Stimulated activated CD8-positive, alpha-beta memory T cell treated with anti-CD3 and anti-CD28 coated beads, Interleukin-15, amount 100 ng/mL, for 4 hours (primary cell): ENCODE results near the gene HSF2BP.
"Not testable (repeated sequence)": the region's sequence is repeated elsewhere in the genome, so short reads cannot be mapped to it uniquely, and the experiment has no call there.

Source experiments
- DNase-seq, 2 donors: peaks; one replicate each; pipeline ENCODE4 v3.0.0-alpha.2; 2020; ENCODE audit warnings: low read depth in 2 of 2

Gene HSF2BP

GRCh38 chr21:43619344-43619743 lies 39.9 kb downstream of the HSF2BP start:
- DNase-seq = no peak

GRCh38 chr21:43618940-43619339 lies 40.3 kb downstream of the HSF2BP start:
- DNase-seq = no peak

- not testable (repeated sequence) for DNase-seq
Measured at GRCh38 chr21:43616861-43617260, 42.4 kb downstream of the HSF2BP start.

- DNase-seq = no peak
Measured at GRCh38 chr21:43614839-43615238, 44.4 kb downstream of the HSF2BP start.

DNA sequence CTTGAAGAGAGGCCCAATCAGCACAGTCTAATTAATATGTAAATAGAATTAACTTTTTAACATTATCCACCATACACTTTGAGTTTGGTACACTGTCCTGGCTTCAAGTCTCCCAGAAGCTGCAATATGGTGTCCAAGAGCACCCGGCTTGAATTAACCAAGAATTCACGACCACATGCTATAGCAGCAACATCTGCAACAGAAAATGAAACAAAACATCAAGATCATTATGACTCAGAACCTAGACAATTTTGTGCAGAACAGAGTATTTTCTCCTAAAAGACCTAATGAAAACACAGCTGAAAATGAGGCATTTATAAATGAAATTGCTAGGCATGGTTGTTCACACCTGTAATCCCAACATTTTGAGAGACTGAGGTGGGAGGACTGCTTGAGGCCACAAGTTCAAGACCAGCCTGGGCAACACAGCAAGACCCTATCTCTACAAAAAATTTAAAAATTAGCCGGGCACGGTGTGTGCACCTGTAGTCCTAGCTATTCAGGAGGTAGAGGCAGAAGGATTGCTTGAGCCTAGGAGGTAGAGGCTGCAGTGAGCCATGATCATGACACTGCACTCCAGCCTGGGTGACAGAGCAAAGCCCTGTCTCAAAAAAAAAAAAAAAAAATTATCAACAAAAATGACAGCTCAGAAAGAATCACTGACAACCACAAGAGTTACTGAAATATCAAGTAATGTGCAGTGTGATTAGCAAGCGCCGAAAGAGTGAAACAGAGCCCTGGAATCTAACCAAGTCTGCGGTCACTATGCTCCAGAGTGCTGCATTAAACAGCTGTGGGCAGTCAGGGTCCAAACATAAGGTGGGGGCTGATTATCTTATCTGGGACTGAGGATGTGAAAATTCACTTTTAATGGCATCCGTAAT lies 45.3 kb downstream of the HSF2BP start:
- no peak for DNase-seq

DNA sequence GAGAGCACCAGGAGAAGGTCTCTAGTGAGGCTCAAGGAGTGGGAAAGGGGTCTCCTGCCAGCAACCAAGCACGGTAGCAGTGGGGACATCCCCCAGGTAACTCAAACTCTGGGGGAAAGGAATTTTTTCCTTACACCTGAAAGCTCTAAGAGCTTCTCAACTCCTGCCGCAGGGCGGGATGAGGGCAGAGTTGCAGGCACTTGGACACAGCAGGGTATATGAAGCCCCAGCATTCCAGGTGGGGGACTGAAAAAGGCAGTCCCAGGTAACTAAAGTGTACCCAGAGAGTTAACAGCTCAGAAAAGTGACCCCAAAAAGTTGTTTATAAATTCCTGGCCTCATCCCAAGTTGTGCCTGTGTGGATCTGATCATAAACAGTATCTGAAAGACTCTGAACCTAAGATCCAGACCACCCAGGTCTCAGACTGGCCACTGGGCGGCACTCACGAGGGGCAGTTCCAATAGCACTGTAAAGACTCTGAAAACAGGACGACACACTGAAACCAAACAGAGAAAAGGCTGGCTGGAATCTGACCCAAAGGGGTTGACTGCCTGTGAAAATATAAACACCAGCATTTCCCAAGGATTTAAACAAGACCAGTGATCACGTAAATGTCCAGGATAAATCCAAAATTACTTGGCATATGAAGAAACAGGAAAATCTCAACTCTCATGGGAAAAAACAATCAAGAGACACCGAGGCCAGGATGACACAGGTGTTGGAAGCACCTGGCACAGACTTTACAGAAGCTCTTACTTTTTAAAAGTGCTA lies 47.5 kb downstream of the HSF2BP start:
- no peak for DNase-seq

GRCh38 chr21:43609501-43610340 lies 49.6 kb downstream of the HSF2BP start:
- no peak for DNase-seq

- DNase-seq = no peak
Measured at GRCh38 chr21:43608664-43609063, 50.6 kb downstream of the HSF2BP start.

GRCh38 chr21:43608225-43608624 lies 51.1 kb downstream of the HSF2BP start:
- no peak for DNase-seq

DNA sequence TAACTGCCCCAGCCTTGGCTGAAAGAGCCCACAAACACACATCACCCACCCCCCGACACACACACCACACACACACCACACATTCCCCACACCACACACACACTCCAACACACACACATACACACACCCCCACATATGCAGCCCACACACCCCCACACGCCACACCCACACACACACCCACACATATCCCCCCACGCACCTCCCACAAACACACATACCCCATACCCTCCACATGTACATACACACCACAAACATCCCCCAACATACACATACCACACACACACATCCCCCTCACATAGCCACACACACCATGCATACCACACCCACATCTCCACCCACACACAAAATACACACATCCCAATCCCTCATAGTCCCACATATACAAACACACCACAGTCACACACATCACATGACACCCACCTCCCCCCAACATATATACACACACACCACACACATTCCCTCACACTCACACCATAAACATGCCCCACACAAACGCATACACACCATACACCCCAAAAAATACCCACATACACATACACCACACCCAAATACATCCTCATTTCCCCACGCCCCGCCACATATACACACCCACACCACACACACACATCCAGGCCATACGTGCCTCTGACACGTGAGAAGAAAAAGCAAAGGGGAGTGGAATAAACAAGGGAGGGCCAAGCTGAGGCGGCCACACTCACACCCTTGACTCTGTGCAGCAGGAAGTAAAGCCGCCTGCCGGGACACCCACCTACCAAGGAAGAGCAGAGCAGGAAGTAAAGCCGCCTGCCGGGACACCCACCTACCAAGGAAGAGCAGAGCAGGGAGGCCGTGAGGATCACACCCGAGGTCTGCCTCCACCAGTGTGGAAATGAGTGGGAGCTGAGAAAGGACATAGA lies 53.7 kb downstream of the HSF2BP start:
- DNase-seq = no peak

GRCh38 chr21:43604505-43605204 lies 54.6 kb downstream of the HSF2BP start:
- no peak for DNase-seq

DNA sequence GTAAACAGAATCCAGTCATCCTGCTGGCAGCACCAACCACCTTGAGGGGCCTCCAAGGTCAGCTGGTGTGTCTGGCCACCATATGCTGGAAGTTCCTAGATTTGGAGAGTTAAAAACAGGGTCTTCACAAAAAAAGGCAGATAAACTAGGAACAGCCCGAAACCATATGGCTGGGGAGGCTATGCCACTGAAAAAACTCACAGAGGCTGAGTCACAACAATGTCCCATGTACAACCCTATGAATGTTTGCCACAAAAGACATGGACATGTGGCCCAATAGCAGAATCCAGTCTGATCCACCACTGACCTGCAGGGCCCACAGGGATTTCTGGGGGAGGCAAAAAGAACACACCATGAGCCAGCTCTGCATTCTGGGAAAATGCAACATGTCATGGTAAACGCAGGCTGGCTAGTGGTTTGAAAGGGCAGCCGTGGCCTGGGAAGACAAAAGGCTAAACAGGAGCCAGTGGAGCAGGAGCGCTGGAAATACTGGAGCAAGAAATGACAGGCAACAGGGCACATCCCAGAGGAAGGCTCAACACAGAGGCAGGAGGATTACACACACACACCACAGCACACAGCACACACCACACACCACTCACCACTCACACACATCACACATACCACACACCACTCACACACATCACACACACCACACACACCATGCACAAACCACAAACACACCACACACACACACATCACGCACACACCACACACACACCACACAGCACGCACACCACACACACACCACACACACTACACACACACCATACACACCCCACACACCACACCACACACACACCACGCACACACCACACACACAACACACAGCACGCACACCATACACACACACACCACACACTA lies 55.4 kb downstream of the HSF2BP start:
- no peak for DNase-seq

GRCh38 chr21:43603233-43603626 lies 56.1 kb downstream of the HSF2BP start:
- no peak for DNase-seq

DNA sequence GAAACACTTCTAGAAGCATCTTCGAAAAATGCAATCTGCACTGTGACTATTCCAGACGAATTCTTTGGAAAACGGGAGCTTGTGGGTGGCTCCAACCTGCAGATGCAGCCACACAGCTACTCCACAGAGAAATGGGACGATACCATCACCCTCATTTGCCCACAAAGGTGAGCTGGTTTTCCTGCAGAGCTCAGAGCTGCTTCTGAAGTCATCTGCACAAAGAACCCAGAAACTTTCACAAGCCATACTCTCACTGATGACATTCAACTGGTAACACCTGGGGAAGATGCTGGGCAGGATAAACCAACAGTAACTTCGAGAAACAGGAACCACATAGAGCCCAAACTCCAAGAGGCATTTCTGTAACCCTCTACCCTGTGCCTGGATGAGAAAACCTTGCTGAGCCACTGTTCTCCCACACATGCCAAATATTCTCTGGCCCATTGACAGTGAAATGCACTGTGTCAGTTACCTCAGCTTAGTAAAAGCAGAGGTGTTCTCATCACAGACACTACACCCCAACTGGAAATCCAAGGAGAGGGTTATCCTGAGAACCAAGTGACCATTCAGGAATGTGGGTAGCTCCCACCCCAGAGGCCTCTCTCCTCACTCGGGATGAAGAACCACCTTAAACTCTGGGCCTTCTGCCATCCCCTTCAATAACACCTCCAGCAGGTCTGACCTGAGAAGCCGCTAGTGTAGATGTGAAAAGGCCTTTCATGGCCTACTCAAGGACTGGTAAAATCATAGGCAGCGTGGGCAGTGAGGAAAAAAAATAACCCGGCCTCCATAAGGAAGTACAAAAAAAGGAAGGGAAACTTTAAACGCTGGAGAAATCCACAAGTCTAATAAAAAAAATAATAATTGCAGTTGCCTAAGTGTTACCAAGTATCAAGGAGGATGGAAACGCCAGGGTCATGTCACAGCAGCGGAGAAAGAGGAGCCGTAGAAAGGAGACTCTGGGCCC lies 56.7 kb downstream of the HSF2BP start:
- DNase-seq = no peak

- DNase-seq = no peak
Measured at GRCh38 chr21:43600642-43601402, 58.5 kb downstream of the HSF2BP start.

- no peak for DNase-seq
Measured at GRCh38 chr21:43599728-43600127, 59.6 kb downstream of the HSF2BP start.

GRCh38 chr21:43598416-43599120 lies 60.7 kb downstream of the HSF2BP start:
- no peak for DNase-seq
